Urinary bladder (tissue), 4 donors: ENCODE measurements around the gene MTIF3. TPM values are rescaled to one million over a fixed set of nuclear protein-coding genes. Genes with fewer than 3 reads are reported as not detected.

Source experiments
- DNase-seq: peaks from one replicate; pipeline ENCODE4 v3.0.0-alpha.2; 2015; ENCODE audit errors: extremely low spot score
- H3K27ac ChIP-seq: one replicate; pipeline ENCODE4 v1.5.1; 2013; ENCODE audit warnings: low read depth, mild to moderate bottlenecking, moderate library complexity
- H3K36me3 ChIP-seq: one replicate; pipeline ENCODE4 v1.6.1; 2013; ENCODE audit warnings: mild to moderate bottlenecking, moderate library complexity; ENCODE audit not compliant: insufficient read depth
- H3K4me1 ChIP-seq: one replicate; pipeline ENCODE4 v1.6.1; 2013; ENCODE audit warnings: mild to moderate bottlenecking, moderate library complexity; ENCODE audit not compliant: insufficient read depth
- H3K4me3 ChIP-seq: one replicate; pipeline ENCODE4 v1.5.1; 2013; ENCODE audit warnings: low read depth, low read length
- WGBS: extraction: QIAGEN DNeasy Blood & Tissue Kit; methylation state at CpG from one replicate; pipeline ENCODE4 v1.1.7; 2013; 5-methylcytosine and 5-hydroxymethylcytosine counted together
- polyA plus RNA-seq: library from polyadenylated mRNA; stranded (reverse); fragments of 200-250 nt; gene quantifications from one replicate; pipeline ENCODE4 v1.2.3, GENCODE V29; 2013
- total RNA-seq: library from RNA; depleted of rRNA; stranded (reverse); fragments of >200 nt; gene quantifications from one replicate; pipeline ENCODE4 v1.2.3, GENCODE V29; 2014
- donor health status: healthy with polysubstance abuse.
- donor health status: healthy.

MTIF3 gene
- total and polyA plus RNA-seq, 2 donors = 51.1 to 54.6 TPM

DNA sequence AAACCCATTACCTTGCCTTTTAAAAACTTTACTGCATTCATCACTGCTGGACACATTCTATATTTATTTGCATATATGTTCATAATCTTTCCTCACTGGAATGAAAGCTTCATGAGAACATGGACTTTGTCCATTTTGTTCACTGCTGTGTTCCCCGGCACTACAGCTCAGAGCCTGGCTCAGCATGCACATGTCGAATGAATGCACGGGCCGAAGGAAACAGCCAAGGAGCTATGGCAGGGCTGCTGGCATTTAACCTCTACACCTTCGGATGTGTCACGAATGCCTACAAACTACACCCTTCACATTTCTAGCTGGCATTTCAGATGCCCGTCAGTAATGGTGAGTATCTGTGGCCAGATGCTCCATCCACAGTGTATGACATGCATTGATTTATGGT lies 7.6 kb downstream of the MTIF3 start:
- WGBS = 92% methylated on average over 7 of the region's 7 CpGs
- H3K4me1 ChIP-seq = no peaks in the 10 kb centered on the region
- no peak overlapping the region for H3K27ac ChIP-seq
- no peak for DNase-seq
- H3K36me3 ChIP-seq = no peaks in the 10 kb centered on the region
- H3K4me3 ChIP-seq = no peak overlapping the region

DNA sequence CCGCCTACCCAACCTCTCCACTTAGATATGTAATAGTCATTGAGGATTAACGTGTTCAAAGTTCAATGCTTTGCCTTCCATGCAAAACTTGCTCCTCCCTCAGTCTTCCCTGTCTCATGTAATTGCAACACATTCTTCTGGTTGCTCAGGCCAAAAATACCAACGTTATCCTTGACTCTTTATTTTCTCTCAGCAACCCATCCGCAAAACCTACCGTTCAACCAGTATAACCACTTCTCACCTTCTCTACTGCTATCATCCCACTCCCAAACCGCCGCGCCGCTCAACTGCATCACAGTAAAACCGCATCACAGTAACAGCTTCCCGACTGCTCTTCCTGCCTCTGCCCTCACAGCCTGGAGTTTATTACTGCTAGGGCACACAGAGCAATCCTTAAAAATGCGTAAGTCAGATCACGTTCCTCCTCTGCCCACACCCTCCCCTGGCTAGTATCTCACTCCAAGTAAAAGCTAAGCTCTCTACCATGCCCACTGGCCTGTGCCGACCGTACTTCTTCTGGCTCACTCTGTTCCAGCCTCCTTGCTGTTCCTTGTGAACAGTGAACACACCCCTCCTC lies 8.2 kb downstream of the MTIF3 start:
- Histone ChIP-seq H3K4me1 (no peaks in the 10 kb centered on the region), H3K27ac (no peak overlapping the region), H3K4me3 (no peak overlapping the region), H3K36me3 (no peaks in the 10 kb centered on the region)
- no peak for DNase-seq
- 77% methylated on average over 15 of the region's 15 CpGs for WGBS

DNA sequence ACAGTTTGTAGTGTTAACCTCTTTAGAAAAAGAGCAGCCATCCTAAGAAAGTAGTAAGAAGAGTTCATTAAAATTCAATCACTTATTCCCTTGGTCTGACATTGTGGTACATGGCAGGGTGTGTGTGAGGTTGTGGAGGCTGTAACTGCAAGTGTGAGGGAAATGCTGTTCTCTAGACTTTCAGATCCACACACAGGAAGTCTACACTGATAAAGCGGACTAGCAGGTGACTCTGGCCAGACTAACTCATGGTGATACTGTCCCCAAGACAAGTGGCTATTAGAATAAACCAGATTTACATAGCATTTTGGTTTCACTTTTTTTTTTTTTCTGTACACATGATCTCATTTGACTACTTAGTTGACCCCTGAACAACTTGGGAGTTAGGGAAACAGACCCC lies 10.0 kb downstream of the MTIF3 start:
- H3K27ac ChIP-seq = no peak overlapping the region
- no peaks in the 10 kb centered on the region for H3K36me3 ChIP-seq
- H3K4me3 ChIP-seq = no peak overlapping the region
- DNase-seq = no peak
- no peaks in the 10 kb centered on the region for H3K4me1 ChIP-seq
- WGBS = 81% methylated on average over 1 of the region's 1 CpG

DNA sequence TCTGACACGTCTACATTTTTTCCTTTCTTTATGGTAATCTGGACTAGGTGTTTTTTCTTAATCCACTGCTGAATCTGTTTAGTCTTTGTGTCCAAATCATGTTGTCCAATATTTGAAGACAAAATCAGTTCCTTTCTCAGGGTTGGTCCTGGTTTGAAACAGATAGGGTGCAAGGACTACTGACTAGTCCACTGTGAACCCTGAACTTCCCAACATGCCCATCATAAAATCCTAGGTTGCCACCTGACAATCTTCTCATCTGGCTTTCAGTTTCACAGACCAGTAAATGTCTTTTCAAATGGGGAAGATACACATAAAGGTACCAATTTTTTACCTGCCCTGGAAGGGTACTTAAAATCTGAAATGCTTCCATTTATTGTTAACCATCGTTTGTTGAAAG lies 13.2 kb downstream of the MTIF3 start:
- no peak overlapping the region for H3K27ac ChIP-seq
- peaks cover 2% of the 10 kb centered on the region for H3K36me3 ChIP-seq
- WGBS = 94% methylated on average over 2 of the region's 2 CpGs
- H3K4me1 ChIP-seq = no peaks in the 10 kb centered on the region
- no peak for DNase-seq
- no peak overlapping the region for H3K4me3 ChIP-seq

GRCh38 chr13:27432611-27433210 lies 17.7 kb downstream of the MTIF3 start:
- 86% methylated on average over 12 of the region's 12 CpGs for WGBS
- no peak overlapping the region for H3K4me3 ChIP-seq
- no peak for DNase-seq
- H3K27ac ChIP-seq = no peak overlapping the region
- no peaks in the 10 kb centered on the region for H3K4me1 ChIP-seq
- H3K36me3 ChIP-seq = peaks cover 4% of the 10 kb centered on the region

GRCh38 chr13:27432180-27432579 lies 18.2 kb downstream of the MTIF3 start:
- Histone ChIP-seq H3K27ac (no peak overlapping the region), H3K4me3 (no peak overlapping the region), H3K36me3 (peaks cover 4% of the 10 kb centered on the region), H3K4me1 (no peaks in the 10 kb centered on the region)
- WGBS = 71% methylated on average over 3 of the region's 3 CpGs
- DNase-seq = no peak

DNA sequence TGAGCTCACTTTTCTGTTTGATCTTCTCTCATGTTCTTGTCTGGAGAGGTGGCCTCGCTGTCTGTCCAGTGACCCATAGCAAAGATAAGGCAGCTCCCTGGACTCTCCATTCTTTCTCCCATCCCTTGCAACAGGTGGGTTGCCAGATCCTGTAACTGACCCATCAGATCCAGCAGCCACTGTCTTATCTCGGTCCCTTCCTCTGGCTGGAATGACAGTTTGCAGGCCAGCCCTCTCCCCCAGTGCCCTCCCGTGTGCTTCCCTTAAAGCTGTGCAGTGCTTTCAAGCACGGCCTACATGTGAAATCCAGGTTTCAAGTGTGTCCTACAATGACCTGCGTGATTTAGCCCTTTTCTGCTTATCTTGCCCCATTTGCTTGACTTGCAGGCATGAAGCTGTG lies 22.2 kb downstream of the MTIF3 start:
- H3K36me3 ChIP-seq = peaks cover 2% of the 10 kb centered on the region
- H3K4me3 ChIP-seq = no peak overlapping the region
- no peak overlapping the region for H3K27ac ChIP-seq
- WGBS = 88% methylated on average over 5 of the region's 5 CpGs
- H3K4me1 ChIP-seq = no peaks in the 10 kb centered on the region
- no peak for DNase-seq

DNA sequence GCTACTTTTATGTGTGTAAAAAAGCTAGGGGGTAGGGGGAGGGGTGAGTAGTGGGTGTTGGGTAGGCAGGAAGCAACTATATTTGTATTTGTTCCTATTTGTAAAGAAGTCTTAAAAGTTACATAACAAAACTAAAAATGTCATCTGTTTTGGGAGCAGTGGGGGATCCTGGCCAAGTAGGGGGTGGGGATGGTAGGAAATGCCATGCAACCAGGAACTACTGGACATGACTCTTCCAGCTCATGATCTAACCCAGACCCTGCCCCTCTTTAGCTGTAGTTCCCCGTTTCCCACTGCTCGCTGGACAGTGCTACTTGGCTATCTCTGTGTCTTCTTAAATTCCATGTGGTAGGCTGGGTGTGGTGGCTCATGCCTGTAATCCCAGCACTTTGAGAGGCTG lies 22.7 kb downstream of the MTIF3 start:
- WGBS = 88% methylated on average over 2 of the region's 2 CpGs
- H3K4me1 ChIP-seq = no peaks in the 10 kb centered on the region
- peak overlapping the region; percentile 72 for H3K27ac ChIP-seq
- no peak overlapping the region for H3K4me3 ChIP-seq
- DNase-seq = no peak
- H3K36me3 ChIP-seq = peaks cover 2% of the 10 kb centered on the region

DNA sequence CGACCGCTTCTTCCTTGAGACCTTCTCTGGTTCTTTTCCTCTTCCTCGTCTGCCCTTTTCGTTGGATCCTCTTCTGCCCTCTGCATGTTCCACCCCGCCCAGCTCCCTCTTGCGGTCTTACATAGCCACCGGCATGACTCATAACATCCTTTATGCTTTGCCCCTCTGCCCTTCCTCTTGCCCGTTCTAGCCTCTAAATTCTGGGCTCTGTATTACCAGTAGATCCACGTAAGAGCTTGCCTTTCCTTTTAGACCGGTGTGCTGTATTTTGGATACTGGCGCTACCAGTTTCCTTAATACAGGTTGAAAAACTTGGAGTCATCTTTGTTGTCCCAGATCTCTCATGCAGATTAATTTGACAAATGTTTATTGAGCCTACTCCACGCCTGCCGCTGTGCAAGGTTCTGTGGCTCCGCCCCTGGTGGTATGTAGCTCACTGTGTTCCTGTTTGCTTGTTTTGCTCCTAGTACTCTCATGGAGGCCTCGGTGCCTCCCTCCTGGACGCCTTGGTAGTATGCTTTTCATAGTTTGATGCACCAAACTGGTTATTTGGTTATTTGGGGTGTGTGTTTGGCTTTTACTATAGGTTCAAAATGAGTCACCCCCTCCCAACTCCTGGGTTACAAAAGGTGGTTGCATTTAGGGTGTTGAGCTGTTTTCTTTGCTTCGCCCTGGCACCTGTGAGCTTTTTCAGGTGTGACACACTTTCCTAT lies 24.3 kb downstream of the MTIF3 start:
- Histone ChIP-seq H3K36me3 (no peaks in the 10 kb centered on the region), H3K27ac (peak overlapping the region; percentile 89), H3K4me3 (peak overlapping the region; percentile 58), H3K4me1 (no peaks in the 10 kb centered on the region)
- no peak for DNase-seq
- 48% methylated on average over 17 of the region's 17 CpGs for WGBS

DNA sequence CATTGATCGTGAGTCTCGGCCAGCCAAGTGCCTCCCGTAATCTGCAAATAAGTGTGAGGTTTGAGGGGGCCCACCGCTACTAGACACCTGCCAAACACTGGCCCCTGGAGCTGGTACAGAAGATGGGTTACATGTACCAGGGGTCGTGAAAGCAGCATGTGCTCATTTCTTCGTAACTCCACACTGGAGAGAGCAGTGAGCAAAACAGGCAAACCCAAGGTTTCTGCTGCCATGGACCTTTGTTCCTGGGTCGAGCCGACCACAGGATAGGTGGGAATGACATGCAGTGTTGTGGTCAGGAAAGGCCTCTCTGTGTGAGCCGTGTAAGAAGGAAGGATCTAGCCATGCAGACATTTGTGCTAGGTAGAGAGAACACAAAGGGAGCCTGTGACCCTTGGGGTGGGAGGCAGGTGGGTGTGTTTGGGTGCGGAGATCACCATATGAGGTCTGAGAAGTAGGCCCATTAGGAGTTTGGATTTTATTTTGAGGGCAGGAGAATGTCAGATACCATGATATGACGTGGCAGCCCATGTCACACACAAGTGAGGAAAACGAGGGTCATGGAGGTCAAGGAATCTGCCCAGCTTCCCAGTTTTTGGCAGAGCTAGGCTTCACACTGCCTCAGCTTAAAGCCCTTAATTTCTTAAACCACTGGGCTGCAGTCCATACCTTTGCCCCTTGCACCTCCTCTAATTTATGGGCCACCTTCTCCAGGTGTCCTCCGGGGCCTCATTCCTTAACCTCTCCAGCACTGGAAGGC lies 25.0 kb downstream of the MTIF3 start:
- H3K4me1 ChIP-seq = no peaks in the 10 kb centered on the region
- H3K36me3 ChIP-seq = no peaks in the 10 kb centered on the region
- H3K27ac ChIP-seq = peak overlapping the region; percentile 89
- 31% methylated on average over 13 of the region's 13 CpGs for WGBS
- no peak for DNase-seq
- H3K4me3 ChIP-seq = peak overlapping the region; percentile 58

- Histone ChIP-seq H3K4me3 (peak within 1 kb of the TSS; percentile 58), H3K36me3 (no peaks in the 10 kb centered on the region), H3K4me1 (no peaks in the 10 kb centered on the region), H3K27ac (peak within 1 kb of the TSS; percentile 89)
- WGBS = under 1% methylated on average over 85 of the region's 85 CpGs
- DNase-seq = no peak
These were observed 25.9 kb downstream of the MTIF3 start, which contains the start of gene GTF3A for GRCh38 chr13:27424246-27425157. TSS of gene GTF3A (plus strand) at chr13:27424619.

DNA sequence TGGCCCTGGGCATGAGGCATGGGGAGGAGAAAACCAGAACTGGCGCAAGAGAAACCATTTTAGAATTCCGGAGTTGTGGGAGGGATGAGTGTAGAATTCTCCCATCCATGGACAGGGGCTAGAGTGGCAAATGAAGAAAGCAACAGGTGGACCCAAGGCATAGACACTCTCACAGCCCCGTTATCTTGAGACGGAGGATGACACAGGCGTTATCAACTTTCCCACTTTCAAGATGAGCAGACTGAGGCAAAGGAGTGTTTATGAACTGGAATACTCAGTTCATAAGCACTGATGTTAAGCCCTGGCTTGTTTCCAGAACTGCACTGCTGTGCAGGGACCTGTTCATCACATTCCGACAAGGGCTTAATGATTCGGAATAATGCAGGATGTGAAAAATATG lies 27.0 kb downstream of the MTIF3 start:
- H3K4me1 ChIP-seq = no peaks in the 10 kb centered on the region
- H3K4me3 ChIP-seq = no peak overlapping the region
- H3K27ac ChIP-seq = no peak overlapping the region
- whole genome bisulfite sequencing = 73% methylated on average over 7 of the region's 7 CpGs
- H3K36me3 ChIP-seq = no peaks in the 10 kb centered on the region
- no peak for DNase-seq
